22Rv1 (cell line): ENCODE measurements around the gene R3HDM2.

Experiments used
- ZFX ChIP-seq: fragments of 450-650 bp; IDR thresholded peaks from 2 replicates; pipeline ENCODE4 v1.6.1; 2017; ENCODE audit warnings: antibody characterized with exemption, borderline replicate concordance
- TF ChIP-seq, protein P1 (sequence below): fragments of 450-650 bp; IDR thresholded peaks from 2 replicates; pipeline ENCODE4 v1.5.1; 2017; ENCODE audit warnings: mild to moderate bottlenecking

DNA sequence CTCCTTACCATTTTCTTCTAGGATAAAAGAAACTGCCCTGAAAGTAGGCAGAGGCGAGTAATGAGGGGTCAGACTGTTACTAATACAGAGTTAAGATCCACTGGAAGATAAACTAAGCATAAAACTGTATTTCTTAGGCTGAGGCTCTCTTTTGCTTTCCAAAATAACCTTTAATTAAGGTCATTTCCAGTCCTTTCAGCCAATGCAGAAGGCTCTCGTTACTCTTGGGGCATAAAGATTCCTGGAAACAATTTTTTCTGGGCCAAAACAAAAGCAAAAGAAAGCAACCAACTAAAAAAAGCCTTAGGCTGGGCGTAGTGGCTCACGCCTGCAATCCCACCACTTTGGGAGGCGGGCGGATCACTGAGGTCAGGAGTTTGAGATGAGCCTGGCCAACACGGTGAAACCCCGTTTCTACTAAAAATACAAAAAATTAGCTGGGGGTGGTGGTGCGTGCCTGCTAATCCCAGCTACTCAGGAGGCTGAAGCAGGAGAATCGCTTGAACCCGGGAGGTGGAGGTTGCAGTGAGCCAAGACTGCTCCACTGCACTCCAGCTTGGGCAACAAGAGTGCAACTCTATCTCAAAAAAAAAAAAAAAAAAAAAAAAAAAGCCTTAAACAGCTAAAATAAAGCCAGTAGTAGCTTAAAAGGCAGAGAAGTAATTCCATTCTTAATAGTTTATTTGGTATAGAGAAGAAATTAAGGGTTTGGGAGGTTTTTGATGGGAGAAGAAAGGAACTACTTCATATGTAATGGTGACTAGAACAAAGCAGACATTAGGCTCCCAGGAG is 111.0 kb downstream of the R3HDM2 start:
- TF ChIP-seq, protein P1, sequence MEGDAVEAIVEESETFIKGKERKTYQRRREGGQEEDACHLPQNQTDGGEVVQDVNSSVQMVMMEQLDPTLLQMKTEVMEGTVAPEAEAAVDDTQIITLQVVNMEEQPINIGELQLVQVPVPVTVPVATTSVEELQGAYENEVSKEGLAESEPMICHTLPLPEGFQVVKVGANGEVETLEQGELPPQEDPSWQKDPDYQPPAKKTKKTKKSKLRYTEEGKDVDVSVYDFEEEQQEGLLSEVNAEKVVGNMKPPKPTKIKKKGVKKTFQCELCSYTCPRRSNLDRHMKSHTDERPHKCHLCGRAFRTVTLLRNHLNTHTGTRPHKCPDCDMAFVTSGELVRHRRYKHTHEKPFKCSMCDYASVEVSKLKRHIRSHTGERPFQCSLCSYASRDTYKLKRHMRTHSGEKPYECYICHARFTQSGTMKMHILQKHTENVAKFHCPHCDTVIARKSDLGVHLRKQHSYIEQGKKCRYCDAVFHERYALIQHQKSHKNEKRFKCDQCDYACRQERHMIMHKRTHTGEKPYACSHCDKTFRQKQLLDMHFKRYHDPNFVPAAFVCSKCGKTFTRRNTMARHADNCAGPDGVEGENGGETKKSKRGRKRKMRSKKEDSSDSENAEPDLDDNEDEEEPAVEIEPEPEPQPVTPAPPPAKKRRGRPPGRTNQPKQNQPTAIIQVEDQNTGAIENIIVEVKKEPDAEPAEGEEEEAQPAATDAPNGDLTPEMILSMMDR = no peak
- no peak for TF ChIP-seq ZFX
